Small intestine (tissue), 7 donors: ENCODE results near the gene TUBA3E. TPM values are rescaled to one million over a fixed set of nuclear protein-coding genes. Genes with fewer than 3 reads are reported as not detected.
A peak's percentile ranks its signal among the peaks of the same experiment; 100 is the strongest.
"Not testable (repeated sequence)": the region's sequence is repeated elsewhere in the genome, so short reads cannot be mapped to it uniquely, and the experiment has no call there.

Experiments used
- DNase-seq, 2 donors: peaks; one replicate each; pipeline versions ENCODE4 v3.0.0 to v3.0.0-alpha.2; 2013
- FAIRE-seq: peaks from 2 replicates; lab custom pipeline; 2012; peaks lifted over from hg19 to GRCh38; lab: Jason Lieb, UNC
- H3K27ac ChIP-seq, 3 donors: one replicate each; pipeline ENCODE4 v1.5.1; 2013; ENCODE audit warnings: low read length in 2 of 3, mild to moderate bottlenecking in 2 of 3, control low read depth in 1 of 3, inconsistent platforms in 1 of 3, low read depth in 1 of 3, moderate library complexity in 1 of 3
- H3K27me3 ChIP-seq, 3 donors: one replicate each; pipeline ENCODE4 v1.6.1; 2013; ENCODE audit warnings: low read length in 3 of 3, inconsistent platforms in 1 of 3; ENCODE audit not compliant: control insufficient read depth in 3 of 3, insufficient read depth in 3 of 3
- H3K36me3 ChIP-seq, 3 donors: one replicate each; pipeline ENCODE4 v1.6.1; 2013; ENCODE audit warnings: low read length in 3 of 3, inconsistent platforms in 1 of 3, low read depth in 1 of 3, mild to moderate bottlenecking in 1 of 3, moderate library complexity in 1 of 3; ENCODE audit not compliant: control insufficient read depth in 3 of 3, insufficient read depth in 2 of 3
- H3K4me1 ChIP-seq, 3 donors: one replicate each; pipeline ENCODE4 v1.6.1; 2013; ENCODE audit warnings: low read length in 2 of 3, inconsistent platforms in 1 of 3, low read depth in 1 of 3, mild to moderate bottlenecking in 1 of 3, moderate library complexity in 1 of 3; ENCODE audit not compliant: control insufficient read depth in 3 of 3, insufficient read depth in 2 of 3
- H3K4me3 ChIP-seq, 3 donors: one replicate each; pipeline ENCODE4 v1.5.1; 2013; ENCODE audit warnings: low read length in 3 of 3, control low read depth in 1 of 3, inconsistent platforms in 1 of 3, low read depth in 1 of 3, mild to moderate bottlenecking in 1 of 3, moderate library complexity in 1 of 3
- H3K9me3 ChIP-seq, 2 donors: one replicate each; pipeline ENCODE4 v1.6.1; 2013; ENCODE audit warnings: low read depth in 1 of 2, low read length in 1 of 2; ENCODE audit not compliant: control insufficient read depth in 2 of 2, insufficient read depth in 1 of 2
- WGBS, 3 donors: extraction: QIAGEN DNeasy Blood & Tissue Kit; methylation state at CpG; one replicate each; pipeline ENCODE4 v1.1.7; 2013; 5-methylcytosine and 5-hydroxymethylcytosine counted together
- polyA plus RNA-seq, 4 donors: library from polyadenylated mRNA; stranded (reverse) in 3 of 4; unstranded in 1 of 4; fragments of 200-250 nt in 3 of 4; fragments of 120-200 nt in 1 of 4; gene quantifications; one replicate each; pipeline versions ENCODE4 v1.2.1 to v1.2.3, GENCODE V29; 2013
- donor health status: healthy with polysubstance abuse.
- donor health status: control.
- donor health status: control.
- donor health status: Bipolar disorder and iron deficiency.
- donor health status: healthy.

Gene TUBA3E
- polyA plus RNA-seq, 4 donors, result 0.12 to 2.4 TPM; not detected in 2

DNA sequence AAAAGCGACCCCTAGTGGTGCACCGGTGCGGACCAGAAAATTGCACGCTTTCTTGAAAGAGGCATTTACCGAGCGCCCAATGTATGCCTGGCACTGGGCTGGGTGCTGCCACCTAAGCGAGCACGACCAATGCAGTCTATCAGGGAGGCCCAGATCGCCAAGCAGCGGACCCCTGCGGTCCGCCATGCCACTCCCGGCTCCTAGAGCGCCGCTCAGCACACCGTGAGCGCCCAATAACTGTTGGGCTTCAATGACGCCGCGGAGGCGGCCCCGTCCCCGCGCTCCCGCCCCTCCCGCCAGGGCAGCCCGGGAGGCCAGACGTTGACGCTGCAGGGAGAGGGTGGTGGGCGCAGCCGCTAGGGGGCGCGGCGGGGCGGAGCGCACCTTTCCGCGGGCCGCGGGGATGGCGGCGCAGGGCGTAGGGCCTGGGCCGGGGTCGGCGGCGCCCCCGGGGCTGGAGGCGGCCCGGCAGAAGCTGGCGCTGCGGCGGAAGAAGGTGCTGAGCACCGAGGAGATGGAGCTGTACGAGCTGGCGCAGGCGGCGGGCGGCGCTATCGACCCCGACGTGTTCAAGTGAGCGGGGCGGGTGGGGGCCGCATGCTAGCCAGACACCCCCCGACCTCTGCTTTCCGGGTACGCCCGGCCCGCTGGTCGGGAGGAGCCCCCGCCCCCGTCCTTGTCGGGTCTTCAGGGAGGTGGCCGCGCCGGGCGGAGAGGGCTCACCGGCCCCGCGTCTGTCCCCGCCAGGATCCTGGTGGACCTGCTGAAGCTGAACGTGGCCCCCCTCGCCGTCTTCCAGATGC is 16.2 kb downstream of the TUBA3E start, which contains the start of gene MZT2B:
TSS of gene MZT2B (plus strand) at position 383 of the 803 bp plus-strand sequence. CDS start at position 404, 21 bp downstream.
- Histone ChIP-seq H3K27ac (peak within 1 kb of the TSS; percentile 73 to 95 (median 85)), H3K4me3 (peak within 1 kb of the TSS; percentile 64 to 95 (median 90)), H3K36me3 (peaks cover 0 to 26% (median 0%) of the 10 kb centered on the region in 3 donors), H3K4me1 (peaks cover 3 to 20% (median 8%) of the 10 kb centered on the region in 3 donors)
- 0 to 1% (median 0%) methylated on average over 51 to 84 of the region's 86 CpGs for WGBS, 3 donors
- not testable (repeated sequence) for FAIRE-seq, H3K27me3 ChIP-seq, H3K9me3 ChIP-seq
- peak; percentile 90 to 94 for DNase-seq

DNA sequence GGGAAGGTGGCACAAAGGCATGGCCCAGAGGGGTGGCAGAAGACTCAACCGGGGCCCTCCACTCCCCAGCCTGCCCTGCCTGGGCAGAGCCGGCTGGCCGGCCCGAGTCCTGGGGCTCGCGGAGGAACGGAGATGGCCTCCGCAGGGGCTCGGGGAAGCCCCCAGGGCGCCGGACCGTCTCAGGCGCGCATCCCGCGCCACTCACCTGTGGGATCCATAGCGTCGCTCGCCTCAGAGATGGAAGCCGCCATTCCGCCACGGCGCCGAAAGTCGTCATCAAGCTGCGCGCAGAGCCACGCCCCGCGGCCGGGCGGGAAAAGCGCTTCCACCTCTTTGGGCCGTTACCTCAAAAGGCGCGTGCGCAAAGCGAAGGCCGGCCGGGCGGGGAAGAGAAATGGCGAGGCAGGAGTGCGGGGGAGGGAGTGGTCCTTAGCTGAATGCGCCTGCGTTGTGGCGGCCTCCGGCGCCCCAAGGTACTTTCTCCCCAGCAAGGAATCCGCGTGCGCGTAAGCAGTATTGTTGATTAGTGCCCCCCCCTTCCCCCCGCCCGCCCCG is 16.8 kb downstream of the TUBA3E start, which contains the start of gene SMPD4:
TSS of gene SMPD4 (minus strand) at position 278 of the 555 bp plus-strand sequence. CDS start 5,010 bp downstream, outside the sequence.
- no peak for FAIRE-seq
- Histone ChIP-seq H3K36me3 (peaks cover 0 to 26% (median 0%) of the 10 kb centered on the region in 3 donors), H3K9me3 (no peaks in the 10 kb centered on the region), H3K4me1 (peaks cover 3 to 20% (median 8%) of the 10 kb centered on the region in 3 donors), H3K4me3 (peak within 1 kb of the TSS; percentile 64 to 95 (median 90)), H3K27ac (peak within 1 kb of the TSS; percentile 73 to 95 (median 85)), H3K27me3 (no peaks in the 10 kb centered on the region)
- peak; percentile 96 to 98 for DNase-seq
- 0% methylated on average over 45 to 55 of the region's 55 CpGs for WGBS, 3 donors

DNA sequence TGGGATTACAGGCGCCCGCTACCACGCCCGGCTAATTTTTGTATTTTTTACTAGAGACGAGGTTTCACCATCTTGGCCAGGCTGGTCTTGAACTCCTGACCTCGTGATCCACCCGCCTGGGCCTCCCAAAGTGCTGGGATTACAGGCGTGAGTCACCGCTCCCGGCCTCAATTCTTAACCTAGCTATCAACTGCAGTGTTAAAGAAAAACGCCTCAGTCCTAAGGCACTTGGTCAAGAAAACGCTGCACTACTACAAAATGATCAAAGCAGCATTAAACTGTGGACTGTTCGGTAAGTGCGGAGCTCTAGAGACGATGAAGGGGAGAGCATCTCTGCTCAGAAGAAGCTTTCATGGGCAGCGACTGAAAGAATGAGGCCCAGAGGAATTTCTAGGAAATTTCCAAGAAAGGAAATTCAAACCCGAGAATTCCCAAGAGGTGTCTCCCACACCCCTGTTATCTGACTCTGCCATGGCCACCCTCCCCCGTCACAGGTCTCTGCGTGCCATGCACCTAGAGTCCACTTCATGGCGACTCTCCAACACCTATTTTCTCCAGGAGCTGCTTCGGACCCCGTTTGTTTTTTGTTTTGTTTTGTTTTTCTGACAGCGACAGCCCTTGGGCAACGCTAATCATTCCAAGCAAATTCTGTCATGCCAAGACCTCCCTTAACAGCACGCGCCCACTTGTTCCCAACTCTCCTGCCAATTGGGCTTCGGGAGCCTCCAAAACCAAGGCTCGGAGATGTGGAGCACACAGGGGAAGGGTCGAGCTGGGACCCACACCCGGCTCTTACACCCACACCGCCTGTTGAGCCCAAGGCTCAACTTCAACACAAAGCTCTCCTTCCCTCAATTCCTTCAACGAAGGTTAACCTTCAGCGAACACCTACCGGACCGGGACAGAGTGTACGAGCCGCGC is 17.6 kb downstream of the TUBA3E start:
- H3K4me3 ChIP-seq, result peak overlapping the region; percentile 64 to 95 (median 90)
- not testable (repeated sequence) for DNase-seq, FAIRE-seq, H3K27me3 ChIP-seq, H3K9me3 ChIP-seq
- WGBS, 3 donors, result 16 to 24% (median 19%) methylated on average over 33 to 38 of the region's 38 CpGs
- H3K36me3 ChIP-seq, result peaks cover 0 to 21% (median 0%) of the 10 kb centered on the region in 3 donors
- H3K4me1 ChIP-seq, result peaks cover 3 to 20% (median 8%) of the 10 kb centered on the region in 3 donors
- H3K27ac ChIP-seq, result peak overlapping the region; percentile 49 to 95 (median 60)

DNA sequence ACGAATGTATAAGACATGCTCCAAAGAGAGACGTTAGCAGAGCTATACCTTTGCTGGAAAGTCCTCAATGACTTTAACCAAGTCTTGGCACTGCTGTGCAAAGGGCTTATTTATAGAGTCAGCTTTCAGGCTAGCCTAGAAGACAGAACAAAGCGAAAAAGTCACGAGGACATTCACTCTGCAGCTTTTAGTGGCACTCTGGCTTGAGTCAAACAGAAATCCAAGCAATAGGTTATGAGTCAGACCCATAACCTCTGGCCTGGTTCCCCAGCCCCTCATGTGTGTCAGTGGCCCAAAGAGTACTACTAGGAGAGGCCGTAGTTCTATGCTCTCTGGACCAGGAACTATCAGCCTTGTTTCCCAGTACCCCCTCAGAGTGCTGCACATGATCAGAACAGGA is 23.4 kb downstream of the TUBA3E start:
- not testable (repeated sequence) for FAIRE-seq, H3K4me1 ChIP-seq, H3K9me3 ChIP-seq, DNase-seq, H3K27ac ChIP-seq, H3K27me3 ChIP-seq, H3K4me3 ChIP-seq
- WGBS, 3 donors, result 78 to 86% (median 81%) methylated on average over 4 to 5 of the region's 5 CpGs
- peaks cover 4 to 36% (median 4%) of the 10 kb centered on the region in 3 donors for H3K36me3 ChIP-seq

DNA sequence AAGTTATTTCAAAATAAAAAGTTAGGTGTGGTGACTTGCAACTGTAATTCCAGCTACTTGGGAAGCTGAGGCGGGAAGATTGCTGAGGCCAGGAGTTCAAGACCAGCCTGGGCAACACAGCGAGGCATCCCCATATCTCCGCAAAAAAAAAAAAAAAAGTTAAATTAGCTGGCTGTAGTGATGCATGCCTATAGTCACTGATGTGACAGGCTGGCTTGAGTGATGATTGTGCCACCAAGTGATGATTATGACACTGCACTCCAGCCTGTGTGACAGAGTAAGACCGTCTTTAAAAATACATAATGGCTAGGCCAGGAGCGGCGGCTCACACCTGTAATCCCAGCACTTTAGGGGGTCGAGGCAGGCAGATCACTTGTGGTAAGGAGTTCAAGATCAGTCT is 28.3 kb downstream of the TUBA3E start:
- no peak for DNase-seq
- H3K27ac ChIP-seq, result no peak overlapping the region
- no peaks in the 10 kb centered on the region for H3K9me3 ChIP-seq
- H3K4me1 ChIP-seq, result no peaks in the 10 kb centered on the region
- H3K27me3 ChIP-seq, result no peaks in the 10 kb centered on the region
- WGBS, 3 donors, result 90 to 96% (median 93%) methylated on average over 7 of the region's 7 CpGs
- H3K4me3 ChIP-seq, result no peak overlapping the region
- FAIRE-seq, result no peak
- peaks cover 10 to 68% (median 13%) of the 10 kb centered on the region in 3 donors for H3K36me3 ChIP-seq

DNA sequence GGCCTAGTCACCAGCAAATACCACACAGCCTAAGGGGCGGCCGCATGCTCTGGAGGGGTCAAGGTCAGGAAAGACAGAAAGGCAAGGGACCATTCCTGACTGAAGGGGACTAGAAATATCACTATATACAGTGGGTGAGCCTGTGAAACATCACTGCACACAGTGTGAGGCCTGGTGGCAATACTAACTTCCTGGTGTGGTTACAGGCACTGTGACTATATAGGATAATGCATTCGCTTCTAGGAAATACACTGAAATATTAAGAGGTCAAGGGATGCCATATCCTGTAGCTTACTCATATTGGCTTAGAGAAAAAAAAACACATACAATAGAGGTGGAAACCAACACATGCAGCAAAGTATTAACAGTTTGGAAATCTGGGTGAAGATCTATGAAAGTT is 29.1 kb downstream of the TUBA3E start:
- not testable (repeated sequence) for FAIRE-seq, H3K27me3 ChIP-seq, H3K27ac ChIP-seq, H3K4me3 ChIP-seq, H3K9me3 ChIP-seq, DNase-seq, H3K4me1 ChIP-seq
- H3K36me3 ChIP-seq, result peaks cover 11 to 72% (median 13%) of the 10 kb centered on the region in 3 donors
- 17 to 72% (median 35%) methylated on average over 3 of the region's 3 CpGs for WGBS, 3 donors

DNA sequence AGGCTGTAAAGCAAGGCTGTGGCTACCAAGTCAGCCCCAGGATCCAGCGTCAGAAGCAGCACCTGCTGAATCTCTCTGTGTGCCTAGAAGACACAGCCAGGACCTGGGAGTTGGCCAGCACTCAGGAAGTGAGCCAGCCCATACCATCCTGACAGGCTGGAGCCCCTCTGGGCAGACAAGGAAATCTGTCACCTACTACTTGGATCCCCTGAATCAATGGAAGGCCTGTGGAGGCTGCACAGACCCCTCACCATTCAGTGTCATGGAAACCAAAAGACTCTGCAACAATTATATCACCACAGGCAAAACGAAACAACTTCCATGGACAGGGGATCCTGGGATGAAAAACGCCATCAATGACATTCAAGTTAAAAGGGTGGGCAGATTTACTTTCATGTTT is 31.6 kb downstream of the TUBA3E start:
- H3K9me3 ChIP-seq, H3K4me1 ChIP-seq, H3K27ac ChIP-seq, DNase-seq, H3K27me3 ChIP-seq, H3K4me3 ChIP-seq, FAIRE-seq: not testable (repeated sequence)
- H3K36me3 ChIP-seq, result peaks cover 9 to 69% (median 12%) of the 10 kb centered on the region in 3 donors
- 65 to 76% (median 72%) methylated on average over 3 of the region's 3 CpGs for WGBS, 3 donors
